Tibial artery (tissue), 4 donors: ENCODE results near the gene CYBC1.

Experiments
- DNase-seq, 2 donors: peaks; one replicate each; pipeline ENCODE4 v3.0.0-alpha.2; 2019
- H3K27ac ChIP-seq, 2 donors: fragments of 200-600 bp; sonication (generic) in 1 of 2; 1 replicate in 1 of 2; 2 replicates in 1 of 2; pipeline ENCODE4 v1.5.1; 2018 to 2019; ENCODE audit warnings: mild to moderate bottlenecking in 1 of 2
- H3K27me3 ChIP-seq, 2 donors: fragments of 200-600 bp; sonication (generic) in 1 of 2; one replicate each; pipeline versions ENCODE4 v1.5.1 to v1.6.0; 2016 to 2019
- H3K36me3 ChIP-seq, 3 donors: fragments of 200-600 bp; sonication (generic) in 2 of 3; one replicate each; pipeline ENCODE4 v1.5.1; 2016 to 2019; ENCODE audit warnings: mild to moderate bottlenecking in 2 of 3
- H3K4me1 ChIP-seq, 4 donors: fragments of 200-600 bp; sonication (generic) in 2 of 4; 1 replicate in 3 of 4; 2 replicates in 1 of 4; pipeline ENCODE4 v1.5.1; 2016 to 2019
- H3K4me3 ChIP-seq, 2 donors: fragments of 200-600 bp; sonication (generic) in 1 of 2; 1 replicate in 1 of 2; 2 replicates in 1 of 2; pipeline ENCODE4 v1.5.1; 2018 to 2019; ENCODE audit warnings: mild to moderate bottlenecking in 2 of 2
- H3K9me3 ChIP-seq, 3 donors: fragments of 200-600 bp; sonication (generic) in 1 of 3; one replicate each; pipeline ENCODE4 v1.5.1; 2016 to 2019
- intact Hi-C: fragments of 100-400 bp; cut with DNase I; formaldehyde crosslinking; loops from one replicate; pipeline ENCODE4 v1.15.0; 2023; ENCODE audit warnings: low total_unique reads
- TF ChIP-seq, protein P1 (sequence below), 2 experiments: fragments of 200-600 bp in 1 of 2; fragments of 450-650 bp in 1 of 2; IDR thresholded peaks; one replicate each; pipeline ENCODE4 v1.5.1; 2017 to 2019; ENCODE audit warnings: antibody characterized with exemption in 2 of 2, mild to moderate bottlenecking in 1 of 2, moderate library complexity in 1 of 2

CYBC1 gene

DNA sequence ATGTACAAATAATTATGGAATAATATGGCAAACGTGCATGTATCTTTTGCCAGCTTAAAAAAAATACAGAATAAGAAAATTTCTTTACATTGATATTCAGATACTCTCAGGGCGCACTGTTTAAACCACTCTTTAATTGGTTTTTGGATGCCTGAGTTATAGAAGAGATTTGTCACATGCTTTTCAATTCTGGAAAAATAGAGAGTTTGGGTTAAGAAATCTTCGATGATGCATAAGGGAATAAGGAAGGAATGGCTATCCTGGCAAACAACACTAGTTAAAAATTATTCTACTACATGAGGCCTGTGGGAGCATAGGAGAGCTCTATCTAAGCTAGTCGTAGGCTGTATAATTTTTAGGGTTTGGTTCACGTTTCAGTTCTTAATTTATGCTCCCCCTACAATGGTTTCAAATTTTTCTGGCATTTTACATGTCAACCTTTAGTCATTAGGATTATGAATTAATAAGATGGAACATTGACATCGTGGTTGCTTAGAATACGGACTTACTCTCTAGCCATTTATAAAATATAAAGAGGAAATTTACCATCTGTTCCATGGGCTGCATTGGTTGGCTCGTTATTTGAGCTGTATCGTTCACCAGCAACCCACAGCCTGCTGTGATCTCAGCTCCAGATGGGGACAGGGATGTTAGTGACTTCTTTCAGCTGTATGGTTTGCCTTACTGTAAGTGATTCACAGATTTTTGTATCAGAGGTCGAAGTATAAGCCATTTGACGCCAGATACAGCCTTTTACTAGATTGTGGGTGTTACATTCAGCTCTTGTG is 23.9 kb upstream of the CYBC1 start:
- TF ChIP-seq, protein P1, sequence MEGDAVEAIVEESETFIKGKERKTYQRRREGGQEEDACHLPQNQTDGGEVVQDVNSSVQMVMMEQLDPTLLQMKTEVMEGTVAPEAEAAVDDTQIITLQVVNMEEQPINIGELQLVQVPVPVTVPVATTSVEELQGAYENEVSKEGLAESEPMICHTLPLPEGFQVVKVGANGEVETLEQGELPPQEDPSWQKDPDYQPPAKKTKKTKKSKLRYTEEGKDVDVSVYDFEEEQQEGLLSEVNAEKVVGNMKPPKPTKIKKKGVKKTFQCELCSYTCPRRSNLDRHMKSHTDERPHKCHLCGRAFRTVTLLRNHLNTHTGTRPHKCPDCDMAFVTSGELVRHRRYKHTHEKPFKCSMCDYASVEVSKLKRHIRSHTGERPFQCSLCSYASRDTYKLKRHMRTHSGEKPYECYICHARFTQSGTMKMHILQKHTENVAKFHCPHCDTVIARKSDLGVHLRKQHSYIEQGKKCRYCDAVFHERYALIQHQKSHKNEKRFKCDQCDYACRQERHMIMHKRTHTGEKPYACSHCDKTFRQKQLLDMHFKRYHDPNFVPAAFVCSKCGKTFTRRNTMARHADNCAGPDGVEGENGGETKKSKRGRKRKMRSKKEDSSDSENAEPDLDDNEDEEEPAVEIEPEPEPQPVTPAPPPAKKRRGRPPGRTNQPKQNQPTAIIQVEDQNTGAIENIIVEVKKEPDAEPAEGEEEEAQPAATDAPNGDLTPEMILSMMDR (IDR thresholded peaks at IDR 0.05), result no peak

DNA sequence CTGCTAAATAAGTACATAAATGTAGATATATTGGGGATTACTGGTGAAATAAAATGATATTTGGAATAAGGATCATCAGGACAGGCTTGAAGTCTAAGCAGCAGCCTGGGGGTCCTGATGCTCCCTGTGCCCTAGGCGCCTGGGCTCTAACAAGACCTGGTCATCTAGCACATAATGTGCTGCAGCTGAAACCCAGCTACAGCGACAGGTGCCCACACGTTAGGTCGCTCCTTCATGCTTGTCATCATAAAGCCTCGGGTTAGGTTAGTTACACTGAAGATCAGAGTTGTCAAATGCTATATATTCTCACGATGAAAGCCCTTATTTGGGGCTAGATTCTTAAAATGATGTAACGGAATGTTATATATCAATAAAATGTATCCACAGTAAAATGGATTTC is 19.5 kb upstream of the CYBC1 start:
- peaks cover 62 to 96% (median 78%) of the 10 kb centered on the region in 3 donors for H3K36me3 ChIP-seq
- intact Hi-C loops, result no loop called here
- H3K4me3 ChIP-seq, result no peak overlapping the region
- no peaks in the 10 kb centered on the region for H3K4me1 ChIP-seq
- DNase-seq, result no peak
- TF ChIP-seq, protein P1 (IDR thresholded peaks at IDR 0.05), result no peak
- H3K27me3 ChIP-seq, result no peaks in the 10 kb centered on the region
- no peak overlapping the region for H3K27ac ChIP-seq
- no peaks in the 10 kb centered on the region for H3K9me3 ChIP-seq

More for the DNA sequence above, 23.9 kb upstream of the CYBC1 start:
- Histone ChIP-seq H3K4me1 (no peaks in the 10 kb centered on the region), H3K27me3 (no peaks in the 10 kb centered on the region), H3K36me3 (peaks cover 49 to 96% (median 72%) of the 10 kb centered on the region in 3 donors), H3K27ac (no peak overlapping the region), H3K9me3 (no peaks in the 10 kb centered on the region), H3K4me3 (no peak overlapping the region)
- intact Hi-C loops, result no loop called here
- DNase-seq, result no peak

DNA sequence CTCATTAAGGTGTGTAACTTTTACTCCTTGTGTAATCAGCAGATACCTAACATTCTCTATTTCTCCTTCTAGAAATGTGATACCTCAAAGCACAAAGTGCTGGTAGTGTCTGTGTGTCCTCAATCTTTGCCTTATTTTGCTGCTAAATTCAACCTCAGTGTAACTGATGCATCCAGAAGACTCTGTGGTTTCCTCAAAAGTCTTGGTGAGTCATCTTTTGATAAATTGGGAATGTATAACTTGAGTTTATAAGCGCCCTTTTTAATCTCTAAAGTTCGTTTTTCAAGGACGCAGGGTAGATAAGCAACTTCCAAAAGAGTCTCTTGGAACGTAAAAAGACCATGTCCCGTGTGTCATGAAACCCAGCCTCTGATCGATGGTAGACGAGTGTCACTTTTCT is 18.1 kb upstream of the CYBC1 start:
- Histone ChIP-seq H3K27ac (no peak overlapping the region), H3K9me3 (no peaks in the 10 kb centered on the region), H3K27me3 (no peaks in the 10 kb centered on the region), H3K4me3 (no peak overlapping the region), H3K4me1 (peaks cover 0 to 8% (median 4%) of the 10 kb centered on the region in 4 donors), H3K36me3 (peaks cover 57 to 96% (median 78%) of the 10 kb centered on the region in 3 donors)
- TF ChIP-seq, protein P1 (IDR thresholded peaks at IDR 0.05), result no peak
- no peak for DNase-seq
- intact Hi-C loops, result no loop called here

DNA sequence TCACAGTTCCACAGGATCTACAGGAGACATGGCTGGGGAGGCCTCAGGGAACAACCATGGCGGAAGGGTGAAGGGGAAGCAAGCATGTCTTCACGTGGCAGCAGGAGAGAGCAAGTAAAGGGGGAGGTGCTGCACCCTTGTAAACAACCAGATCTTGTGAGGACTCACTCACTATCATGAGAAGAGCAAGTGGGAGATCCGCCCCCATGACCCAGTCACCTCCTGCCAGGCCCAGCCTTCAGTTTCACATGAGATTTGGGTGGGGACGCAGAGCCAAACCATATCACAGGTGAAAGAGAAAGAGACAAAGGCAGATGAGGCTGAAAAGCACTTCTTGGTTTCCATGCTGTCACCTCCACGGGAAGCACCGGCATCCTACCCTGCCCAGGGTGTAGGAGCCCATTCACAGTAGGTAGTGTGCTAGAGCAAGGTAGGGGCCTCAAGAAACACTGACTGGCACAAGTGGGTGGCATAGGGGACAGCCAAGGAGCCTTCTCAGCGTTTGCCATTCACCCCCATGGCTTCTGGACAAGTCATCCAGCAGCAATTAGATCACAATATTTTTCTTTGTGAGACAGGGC is 14.6 kb upstream of the CYBC1 start:
- Histone ChIP-seq H3K36me3 (peaks cover 55 to 100% (median 88%) of the 10 kb centered on the region in 3 donors), H3K4me1 (peaks cover 0 to 12% (median 4%) of the 10 kb centered on the region in 4 donors), H3K27ac (no peak overlapping the region), H3K27me3 (no peaks in the 10 kb centered on the region), H3K9me3 (no peaks in the 10 kb centered on the region), H3K4me3 (no peak overlapping the region)
- no peak for DNase-seq
- intact Hi-C loops, result no loop called here
- TF ChIP-seq, protein P1 (IDR thresholded peaks at IDR 0.05), result no peak

DNA sequence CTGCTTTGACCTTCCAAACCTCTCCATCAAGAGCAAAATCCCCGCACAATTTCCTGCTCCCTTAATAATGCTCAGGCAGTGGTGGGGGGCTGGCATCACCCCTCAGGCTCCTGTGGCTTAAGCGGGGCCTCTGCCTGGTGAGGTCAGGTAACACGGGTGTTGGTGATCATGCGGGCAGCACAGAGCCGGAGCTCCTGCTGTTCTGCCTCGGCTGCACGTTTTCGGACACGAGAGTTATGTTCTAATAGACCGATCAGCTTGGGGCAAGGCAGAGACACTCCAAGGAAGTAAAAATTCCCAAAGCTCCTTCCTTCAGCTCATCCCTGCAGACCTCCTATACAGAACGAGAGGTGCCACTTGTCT is 14.0 kb upstream of the CYBC1 start:
- DNase-seq, result no peak
- Histone ChIP-seq H3K27me3 (no peaks in the 10 kb centered on the region), H3K4me1 (peaks cover 0 to 17% (median 7%) of the 10 kb centered on the region in 4 donors), H3K9me3 (no peaks in the 10 kb centered on the region), H3K4me3 (no peak overlapping the region), H3K27ac (peak overlapping the region; percentile 56 to 66), H3K36me3 (peaks cover 49 to 96% (median 84%) of the 10 kb centered on the region in 3 donors)
- TF ChIP-seq, protein P1 (IDR thresholded peaks at IDR 0.05), result no peak
- intact Hi-C loops, result no loop called here
